Lung (tissue), 12 donors: ENCODE measurements around the gene ARMC2. TPM values are rescaled to one million over a fixed set of nuclear protein-coding genes. Genes with fewer than 3 reads are reported as not detected.

Experiments
- ATAC-seq: fragments of 200-7000 bp; cut with Tn5 transposase; one replicate; pipeline ENCODE4 v1.9.1; 2020; ENCODE audit warnings: moderate number of reproducible peaks; ENCODE audit not compliant: insufficient read depth, low FRiP score
- DNase-seq, 3 donors: peaks; one replicate each; pipeline ENCODE4 v3.0.0-alpha.2; 2013 to 2017
- H3K27ac ChIP-seq, 2 donors: one replicate each; pipeline ENCODE4 v1.5.1; 2013; ENCODE audit warnings: mild to moderate bottlenecking in 2 of 2, moderate library complexity in 2 of 2, control low read depth in 1 of 2, inconsistent platforms in 1 of 2, low read depth in 1 of 2, low read length in 1 of 2
- H3K27me3 ChIP-seq, 3 donors: one replicate each; pipeline ENCODE4 v1.5.1; 2013; ENCODE audit warnings: low read length in 2 of 3; ENCODE audit not compliant: control insufficient read depth in 3 of 3, insufficient read depth in 3 of 3
- H3K36me3 ChIP-seq, 4 donors: one replicate each; pipeline ENCODE4 v1.5.1; 2013; ENCODE audit warnings: low read length in 4 of 4, mild to moderate bottlenecking in 1 of 4, moderate library complexity in 1 of 4; ENCODE audit not compliant: control insufficient read depth in 4 of 4, insufficient read depth in 4 of 4
- H3K4me1 ChIP-seq, 5 donors: one replicate each; pipeline ENCODE4 v1.5.1; 2013; ENCODE audit warnings: low read length in 5 of 5, mild to moderate bottlenecking in 2 of 5, moderate library complexity in 1 of 5; ENCODE audit not compliant: control insufficient read depth in 5 of 5, insufficient read depth in 5 of 5
- H3K4me3 ChIP-seq: one replicate; pipeline ENCODE4 v1.5.1; 2013; ENCODE audit warnings: mild to moderate bottlenecking, control low read depth, moderate library complexity
- H3K9ac ChIP-seq, 2 donors: one replicate each; pipeline ENCODE4 v1.5.1; 2013; ENCODE audit warnings: low read length in 2 of 2, control low read depth in 1 of 2; ENCODE audit not compliant: insufficient read depth in 1 of 2
- H3K9me3 ChIP-seq, 4 donors: one replicate each; pipeline ENCODE4 v1.5.1; 2013; ENCODE audit warnings: low read length in 3 of 4, mild to moderate bottlenecking in 1 of 4, moderate library complexity in 1 of 4; ENCODE audit not compliant: control insufficient read depth in 4 of 4, insufficient read depth in 3 of 4
- WGBS, 2 donors: extraction: QIAGEN DNeasy Blood & Tissue Kit; methylation state at CpG; one replicate each; pipeline ENCODE4 v1.1.7; 2013; 5-methylcytosine and 5-hydroxymethylcytosine counted together
- polyA plus RNA-seq, 2 donors: library from polyadenylated mRNA; stranded (reverse); fragments of 200-250 nt; gene quantifications; one replicate each; pipeline ENCODE4 v1.2.1, GENCODE V29; 2013
- total RNA-seq, 2 donors: library from RNA; depleted of rRNA in 1 of 2; stranded (reverse); fragments of >200 nt in 1 of 2; gene quantifications; one replicate each; pipeline ENCODE4 v1.2.1, GENCODE V29; 2014 to 2021
- TF ChIP-seq, protein P1 (sequence below): IDR thresholded peaks from 2 replicates; pipeline ENCODE4 v1.5.1; 2012; ENCODE audit warnings: mild to moderate bottlenecking; ENCODE audit errors: control extremely low read depth, extremely low read depth
- donor health status: control.
- donor health status: control.
- donor health status: Bipolar disorder and iron deficiency.
- donor health status: healthy.
- donor health status: DM: yes; HTN: yes; CAD: no.

The ARMC2 gene
- total and polyA plus RNA-seq, 4 donors, result 2.9 to 16.5 (median 7.4) TPM

DNA sequence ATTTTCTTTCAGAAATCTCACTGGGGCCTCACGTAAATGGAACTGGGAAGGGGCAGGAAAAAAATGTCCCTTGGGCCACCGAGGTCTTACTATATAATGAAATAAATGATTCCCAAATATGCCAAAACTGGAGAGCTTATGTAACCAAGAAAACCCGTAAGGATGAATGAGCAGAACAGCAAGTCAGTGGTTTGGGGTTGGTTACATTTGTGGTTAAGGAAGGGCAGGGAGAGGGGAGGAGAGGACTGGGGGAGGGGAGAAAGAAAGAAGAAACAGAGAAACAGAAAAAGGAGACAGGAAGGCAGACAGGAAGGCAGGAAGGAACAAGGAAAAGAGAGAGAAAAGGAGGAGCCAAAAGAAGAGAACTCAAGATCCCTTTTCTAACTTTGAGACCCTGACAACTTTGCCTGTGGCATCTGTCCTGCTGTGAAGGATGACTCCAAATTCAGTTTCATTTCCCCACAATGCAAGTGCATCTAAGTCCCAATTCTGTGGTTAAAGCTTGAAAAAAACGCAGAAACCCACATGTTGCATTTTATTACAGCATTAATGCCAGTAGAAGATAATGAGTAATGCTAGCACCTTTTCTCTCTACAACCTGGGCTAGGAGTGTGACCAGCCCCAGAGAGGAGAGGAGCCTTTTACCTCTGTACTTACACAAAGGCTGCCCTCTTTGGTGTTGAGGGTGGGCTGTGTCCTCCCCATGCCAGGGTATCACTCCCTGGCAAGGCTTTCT lies 10.8 kb upstream of the ARMC2 start:
- TF ChIP-seq, protein P1, sequence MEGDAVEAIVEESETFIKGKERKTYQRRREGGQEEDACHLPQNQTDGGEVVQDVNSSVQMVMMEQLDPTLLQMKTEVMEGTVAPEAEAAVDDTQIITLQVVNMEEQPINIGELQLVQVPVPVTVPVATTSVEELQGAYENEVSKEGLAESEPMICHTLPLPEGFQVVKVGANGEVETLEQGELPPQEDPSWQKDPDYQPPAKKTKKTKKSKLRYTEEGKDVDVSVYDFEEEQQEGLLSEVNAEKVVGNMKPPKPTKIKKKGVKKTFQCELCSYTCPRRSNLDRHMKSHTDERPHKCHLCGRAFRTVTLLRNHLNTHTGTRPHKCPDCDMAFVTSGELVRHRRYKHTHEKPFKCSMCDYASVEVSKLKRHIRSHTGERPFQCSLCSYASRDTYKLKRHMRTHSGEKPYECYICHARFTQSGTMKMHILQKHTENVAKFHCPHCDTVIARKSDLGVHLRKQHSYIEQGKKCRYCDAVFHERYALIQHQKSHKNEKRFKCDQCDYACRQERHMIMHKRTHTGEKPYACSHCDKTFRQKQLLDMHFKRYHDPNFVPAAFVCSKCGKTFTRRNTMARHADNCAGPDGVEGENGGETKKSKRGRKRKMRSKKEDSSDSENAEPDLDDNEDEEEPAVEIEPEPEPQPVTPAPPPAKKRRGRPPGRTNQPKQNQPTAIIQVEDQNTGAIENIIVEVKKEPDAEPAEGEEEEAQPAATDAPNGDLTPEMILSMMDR, result no peak
- Histone ChIP-seq H3K36me3 (no peaks in the 10 kb centered on the region), H3K4me3 (no peak overlapping the region), H3K9me3 (peaks cover 0 to 2% (median 0%) of the 10 kb centered on the region in 4 donors), H3K27me3 (no peaks in the 10 kb centered on the region), H3K4me1 (peaks cover 0 to 3% (median 0%) of the 10 kb centered on the region in 5 donors), H3K9ac (peak overlapping the region in 1 of 2 donors; percentile 30), H3K27ac (no peak overlapping the region)
- 30 to 61% methylated on average over 4 of the region's 4 CpGs for WGBS, 2 donors
- DNase-seq, result no peak
- no peak for ATAC-seq

DNA sequence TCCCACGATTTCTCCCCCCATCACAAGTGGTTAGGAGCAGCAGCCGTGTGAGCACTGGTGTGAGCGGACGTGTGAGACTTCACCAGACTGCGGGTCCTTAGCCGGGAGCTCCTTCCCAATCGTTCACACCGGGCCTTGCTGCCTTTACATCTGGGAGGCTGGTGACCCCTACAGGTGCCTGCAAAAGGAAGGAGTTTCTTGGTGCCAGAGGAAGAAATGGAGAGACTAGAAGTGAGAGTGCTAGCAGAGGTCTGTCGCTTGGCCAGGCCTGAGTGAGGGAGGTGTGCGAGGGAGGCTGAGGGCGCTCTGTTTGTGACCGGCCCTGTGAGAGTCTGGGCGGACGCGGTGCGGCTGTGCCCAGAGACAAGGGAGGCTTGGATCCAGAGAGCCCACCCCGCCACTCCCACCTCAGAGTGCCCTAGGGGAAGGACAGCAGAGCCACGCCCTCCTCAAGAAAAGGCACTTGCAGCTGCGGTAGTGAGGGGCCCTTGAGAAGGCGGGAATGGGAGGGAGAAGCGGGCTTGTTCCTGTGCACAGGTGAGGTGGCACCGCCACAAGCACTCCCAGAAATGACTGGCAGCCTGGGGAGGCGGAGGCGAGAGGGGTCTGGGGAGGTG lies 10.0 kb upstream of the ARMC2 start:
- H3K4me1 ChIP-seq, result peaks cover 0 to 3% (median 0%) of the 10 kb centered on the region in 5 donors
- peak overlapping the region in 1 of 2 donors; percentile 30 for H3K9ac ChIP-seq
- TF ChIP-seq, protein P1, result no peak
- DNase-seq, result peak; percentile 60 to 81 (median 80)
- WGBS, 2 donors, result 44 to 56% methylated on average over 24 of the region's 24 CpGs
- no peaks in the 10 kb centered on the region for H3K36me3 ChIP-seq
- H3K9me3 ChIP-seq, result no peaks in the 10 kb centered on the region
- peak overlapping the region in 1 of 2 donors; percentile 23 for H3K27ac ChIP-seq
- no peaks in the 10 kb centered on the region for H3K27me3 ChIP-seq
- H3K4me3 ChIP-seq, result no peak overlapping the region
- ATAC-seq, result peak; percentile 45

DNA sequence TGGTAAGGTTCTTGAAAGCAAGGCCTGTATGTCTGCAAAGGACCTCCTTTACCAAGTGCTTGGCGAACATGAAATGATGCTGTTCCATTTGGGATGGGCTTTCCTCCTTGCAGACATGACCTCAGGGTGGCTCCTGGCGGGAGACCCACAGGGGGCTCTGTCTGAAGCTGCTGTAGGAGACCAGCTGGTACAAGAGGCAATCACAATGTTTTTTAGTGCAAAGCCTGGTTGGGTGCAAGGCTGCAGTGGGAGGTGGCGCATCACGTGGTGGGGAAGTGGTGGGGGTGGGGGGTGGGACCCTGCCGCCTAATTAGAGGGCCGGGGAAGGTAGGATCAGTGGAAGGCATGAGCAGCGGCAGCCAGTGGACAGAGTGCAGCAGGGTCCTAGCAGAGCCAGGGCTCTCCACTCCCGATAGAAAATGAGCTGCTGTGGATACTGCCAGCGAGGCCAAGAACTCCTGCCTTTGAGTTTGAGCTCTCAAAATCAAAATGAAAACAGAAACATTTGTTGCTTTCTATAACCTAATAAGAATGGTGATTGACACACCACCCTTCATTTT lies 9.1 kb upstream of the ARMC2 start:
- WGBS, 2 donors, result 69 to 83% methylated on average over 9 of the region's 9 CpGs
- DNase-seq, result peak in 1 of 3 donors; percentile 20
- no peak overlapping the region for H3K9ac ChIP-seq
- peaks cover 0 to 4% (median 0%) of the 10 kb centered on the region in 5 donors for H3K4me1 ChIP-seq
- H3K36me3 ChIP-seq, result no peaks in the 10 kb centered on the region
- H3K27ac ChIP-seq, result no peak overlapping the region
- H3K4me3 ChIP-seq, result no peak overlapping the region
- H3K9me3 ChIP-seq, result no peaks in the 10 kb centered on the region
- TF ChIP-seq, protein P1, result no peak
- ATAC-seq, result no peak
- no peaks in the 10 kb centered on the region for H3K27me3 ChIP-seq
